MCF 10A (cell line): ENCODE results near the gene CSRNP3. TPM values are rescaled to one million over a fixed set of nuclear protein-coding genes. Genes with fewer than 3 reads are reported as not detected.

ENCODE experiments used
- Bru-seq: library from RNA; stranded (reverse); fragments of 400-500 nt; gene quantifications from one replicate; lab custom pipeline; 2021; lab: Mats Ljungman, UMichigan
- BruChase-seq, 2 experiments: library from RNA; stranded (reverse); fragments of 400-500 nt; gene quantifications; one replicate each; lab custom pipeline; 2021; lab: Mats Ljungman, UMichigan
- BruUV-seq: library from RNA; stranded (reverse); fragments of 400-500 nt; replicated peaks from 2 replicates; lab custom pipeline; 2021; lab: Mats Ljungman, UMichigan
- CTCF ChIA-PET: fragments of 300-600 bp; sonication (Branson Sonifier 250); formaldehyde crosslinking; extraction: SDS; loops from one replicate; lab custom pipeline; 2021; ENCODE audit warnings: antibody characterized with exemption, inconsistent platforms; lab: Yijun Ruan, JAX
- POLR2A ChIA-PET: fragments of 300-600, 350-650 bp; sonication (Branson Sonifier 250); formaldehyde crosslinking; extraction: SDS; loops from one replicate; lab custom pipeline; 2020; ENCODE audit warnings: antibody characterized with exemption, inconsistent platforms; lab: Yijun Ruan, JAX
- DNase-seq: peaks from one replicate; pipeline ENCODE4 v3.0.0-alpha.2; 2018; ENCODE audit not compliant: unreplicated experiment
- H3K27ac Mint-ChIP-seq: one replicate; pipeline ENCODE4 v1.8.0; 2022; ENCODE audit warnings: mild to moderate bottlenecking, low read depth, mixed read lengths; ENCODE audit not compliant: unreplicated experiment
- H3K27me3 Mint-ChIP-seq: one replicate; pipeline ENCODE4 v1.8.0; 2022; ENCODE audit warnings: mixed read lengths; ENCODE audit not compliant: insufficient read depth, unreplicated experiment
- H3K36me3 Mint-ChIP-seq: one replicate; pipeline ENCODE4 v1.8.0; 2022; ENCODE audit warnings: mild to moderate bottlenecking, moderate library complexity, mixed read lengths; ENCODE audit not compliant: insufficient read depth, unreplicated experiment
- H3K4me1 Mint-ChIP-seq: one replicate; pipeline ENCODE4 v1.8.0; 2022; ENCODE audit warnings: mixed read lengths; ENCODE audit not compliant: insufficient read depth, unreplicated experiment
- H3K4me3 Mint-ChIP-seq: one replicate; pipeline ENCODE4 v1.8.0; 2022; ENCODE audit warnings: mild to moderate bottlenecking, moderate library complexity, mixed read lengths; ENCODE audit not compliant: unreplicated experiment
- H3K9me3 Mint-ChIP-seq: one replicate; pipeline ENCODE4 v1.8.0; 2022; ENCODE audit warnings: mixed read lengths; ENCODE audit not compliant: unreplicated experiment
- intact Hi-C: fragments of 100-400 bp; cut with micrococcal nuclease; formaldehyde crosslinking; loops from 2 replicates; pipeline ENCODE4 v1.14.1; 2022
- long read RNA-seq: library from polyadenylated mRNA; stranded (forward); transcript quantifications from one replicate; pipeline ENCODE4 v2.0.0, GENCODE V29; 2022
- total RNA-seq: library from RNA; stranded (reverse); gene quantifications from 2 replicates; pipeline ENCODE4 v1.2.3, GENCODE V29; 2022
- TF ChIP-seq, protein P1 (sequence below): fragments of 200-600 bp; IDR thresholded peaks from one replicate; pipeline ENCODE4 v1.8.0; 2022; ENCODE audit warnings: antibody characterized with exemption, mild to moderate bottlenecking; ENCODE audit not compliant: unreplicated experiment

The CSRNP3 gene
- total RNA-seq (0.05 and 0.33 TPM in 2 replicates), Bru-seq, nascent RNA (percentile 18 among the genes with signal in this experiment), BruChase-seq, experiment 1, labeled RNA remaining after a 6-hour chase (percentile 11 among the genes with signal in this experiment), BruChase-seq, experiment 2, labeled RNA remaining after a 2-hour chase (percentile 15 among the genes with signal in this experiment)
- long read RNA-seq, result 0 reads

- no TSS peak for BruUV-seq
- H3K4me3 Mint-ChIP-seq, result peak within 1 kb of the TSS; percentile 62
- DNase-seq, result peak; percentile 6
- TF ChIP-seq, protein P1, sequence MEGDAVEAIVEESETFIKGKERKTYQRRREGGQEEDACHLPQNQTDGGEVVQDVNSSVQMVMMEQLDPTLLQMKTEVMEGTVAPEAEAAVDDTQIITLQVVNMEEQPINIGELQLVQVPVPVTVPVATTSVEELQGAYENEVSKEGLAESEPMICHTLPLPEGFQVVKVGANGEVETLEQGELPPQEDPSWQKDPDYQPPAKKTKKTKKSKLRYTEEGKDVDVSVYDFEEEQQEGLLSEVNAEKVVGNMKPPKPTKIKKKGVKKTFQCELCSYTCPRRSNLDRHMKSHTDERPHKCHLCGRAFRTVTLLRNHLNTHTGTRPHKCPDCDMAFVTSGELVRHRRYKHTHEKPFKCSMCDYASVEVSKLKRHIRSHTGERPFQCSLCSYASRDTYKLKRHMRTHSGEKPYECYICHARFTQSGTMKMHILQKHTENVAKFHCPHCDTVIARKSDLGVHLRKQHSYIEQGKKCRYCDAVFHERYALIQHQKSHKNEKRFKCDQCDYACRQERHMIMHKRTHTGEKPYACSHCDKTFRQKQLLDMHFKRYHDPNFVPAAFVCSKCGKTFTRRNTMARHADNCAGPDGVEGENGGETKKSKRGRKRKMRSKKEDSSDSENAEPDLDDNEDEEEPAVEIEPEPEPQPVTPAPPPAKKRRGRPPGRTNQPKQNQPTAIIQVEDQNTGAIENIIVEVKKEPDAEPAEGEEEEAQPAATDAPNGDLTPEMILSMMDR, result no peak
- intact Hi-C loops, result no loop called here
- H3K36me3 Mint-ChIP-seq, result no peaks in the 10 kb centered on the region
- POLR2A ChIA-PET, result interaction anchor here (0.7 to 1.0 kb wide), 3 partner anchors 13 to 1047 kb away, joined by 3 to 5 read pairs (median 4); partner anchors contain the start of gene GALNT3
- CTCF ChIA-PET, result interaction anchor here (0.7 to 1.5 kb wide), 5 partner anchors 21 to 325 kb away, joined by 3 read pairs; partner anchors contain the start of gene GALNT3
- peaks cover 64% of the 10 kb centered on the region for H3K27me3 Mint-ChIP-seq
- H3K9me3 Mint-ChIP-seq, result no peaks in the 10 kb centered on the region
- peaks cover 5% of the 10 kb centered on the region for H3K4me1 Mint-ChIP-seq
- no peak within 1 kb of the TSS for H3K27ac Mint-ChIP-seq
Measured at GRCh38 chr2:165469417-165469816, at the start of gene CSRNP3. CSRNP3 (plus strand) TSS chr2:165469698; CDS start chr2:165595066, 125,368 bp downstream.

GRCh38 chr2:165420231-165420630 lies 49.3 kb upstream of the CSRNP3 start:
- CTCF ChIA-PET, result interaction anchor here (0.6 kb wide), 1 partner anchor 11 kb away, joined by 5 read pairs; no protein-coding TSS in a partner anchor

GRCh38 chr2:165423081-165423480 lies 46.4 kb upstream of the CSRNP3 start:
- CTCF ChIA-PET, result interaction anchor here (0.9 kb wide), 1 partner anchor 22 kb away, joined by 4 read pairs; no protein-coding TSS in a partner anchor
- POLR2A ChIA-PET, result no interaction called here

More at GRCh38 chr2:165420231-165420630, 49.3 kb upstream of the CSRNP3 start:
- BruUV-seq, result no TSS peak
- DNase-seq, result no peak
- H3K4me3 Mint-ChIP-seq, result no peak overlapping the region
- intact Hi-C loops, result no loop called here
- POLR2A ChIA-PET, result no interaction called here
- H3K4me1 Mint-ChIP-seq, result no peaks in the 10 kb centered on the region
- no peak overlapping the region for H3K27ac Mint-ChIP-seq
- TF ChIP-seq, protein P1, result no peak
- H3K36me3 Mint-ChIP-seq, result no peaks in the 10 kb centered on the region
- peaks cover 34% of the 10 kb centered on the region for H3K27me3 Mint-ChIP-seq
- H3K9me3 Mint-ChIP-seq, result no peaks in the 10 kb centered on the region

DNA sequence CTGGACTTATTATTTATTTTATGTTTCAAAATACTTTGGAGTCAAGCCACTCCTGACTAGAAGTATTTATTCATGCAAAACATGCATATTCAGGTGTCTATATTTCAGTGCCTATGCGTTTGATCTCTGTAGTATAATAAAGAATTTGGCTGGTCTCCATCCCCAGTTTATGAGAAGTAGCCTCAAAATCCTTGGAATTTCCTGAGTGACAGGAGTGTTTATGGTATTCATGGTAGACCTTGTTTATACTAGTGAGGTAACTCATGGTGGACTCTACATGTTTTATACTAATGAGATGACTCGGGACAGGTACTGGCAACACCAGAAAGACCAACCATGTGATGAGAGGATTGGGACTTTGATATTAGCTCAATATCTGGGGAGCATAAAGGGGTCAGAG lies 43.9 kb upstream of the CSRNP3 start:
- no peak for DNase-seq
- Mint-ChIP-seq H3K4me3 (no peak overlapping the region), H3K4me1 (no peaks in the 10 kb centered on the region), H3K27ac (no peak overlapping the region), H3K9me3 (no peaks in the 10 kb centered on the region), H3K36me3 (no peaks in the 10 kb centered on the region), H3K27me3 (peaks cover 22% of the 10 kb centered on the region)
- TF ChIP-seq, protein P1, result no peak
- intact Hi-C loops, result no loop called here
- no TSS peak for BruUV-seq
- ChIA-PET CTCF (interaction anchor here (0.6 to 0.7 kb wide), 2 partner anchors 21 to 102 kb away, joined by 3 to 4 read pairs; no protein-coding TSS in a partner anchor), POLR2A (no interaction called here)

More at GRCh38 chr2:165423081-165423480, 46.4 kb upstream of the CSRNP3 start:
- H3K27ac Mint-ChIP-seq, result no peak overlapping the region
- H3K4me3 Mint-ChIP-seq, result no peak overlapping the region
- H3K9me3 Mint-ChIP-seq, result no peaks in the 10 kb centered on the region
- intact Hi-C loops, result no loop called here
- H3K4me1 Mint-ChIP-seq, result no peaks in the 10 kb centered on the region
- no peak for DNase-seq
- H3K36me3 Mint-ChIP-seq, result no peaks in the 10 kb centered on the region
- TF ChIP-seq, protein P1, result no peak
- peaks cover 29% of the 10 kb centered on the region for H3K27me3 Mint-ChIP-seq
- BruUV-seq, result no TSS peak
